Activated CD8-positive, alpha-beta memory T cell treated with anti-CD3 and anti-CD28 coated beads, Interleukin-2, amount 10 ng/mL, durations not matched to agents 7 days and 5 days (primary cell): ENCODE data around the gene SCART1. TPM values are rescaled to one million over a fixed set of nuclear protein-coding genes. Genes with fewer than 3 reads are reported as not detected.
A peak's percentile ranks its signal among the peaks of the same experiment; 100 is the strongest.

Experiments used
- ATAC-seq: fragments of 150-1000 bp; cut with Tn5 transposase; one replicate; pipeline ENCODE4 v1.10.0; 2021; ENCODE audit warnings: moderate library complexity
- CTCF ChIA-PET: fragments of 350-600 bp; sonication (Branson Sonifier 250); formaldehyde crosslinking; loops from one replicate; lab custom pipeline; 2021; ENCODE audit warnings: antibody characterized with exemption; lab: Charles Lee
- DNase-seq: peaks from one replicate; pipeline ENCODE4 v3.0.0-alpha.2; 2020
- H3K27ac Mint-ChIP-seq: one replicate; pipeline ENCODE4 v1.8.0; 2021; ENCODE audit warnings: mild to moderate bottlenecking, mixed read lengths
- H3K27me3 Mint-ChIP-seq: one replicate; pipeline ENCODE4 v1.8.0; 2021; ENCODE audit warnings: mixed read lengths
- H3K36me3 Mint-ChIP-seq: one replicate; pipeline ENCODE4 v1.8.0; 2021; ENCODE audit warnings: mild to moderate bottlenecking, mixed read lengths
- H3K4me1 Mint-ChIP-seq: one replicate; pipeline ENCODE4 v1.8.0; 2021; ENCODE audit warnings: mixed read lengths
- H3K4me3 Mint-ChIP-seq: one replicate; pipeline ENCODE4 v1.8.0; 2021; ENCODE audit warnings: mild to moderate bottlenecking, moderate library complexity, mixed read lengths
- H3K9me3 Mint-ChIP-seq: one replicate; pipeline ENCODE4 v1.8.0; 2022; ENCODE audit warnings: low read depth, mixed read lengths
- total RNA-seq, 2 experiments: library from RNA; stranded (reverse); gene quantifications; one replicate each; pipeline ENCODE4 v1.2.3, GENCODE V29; 2021

SCART1 gene
- total RNA-seq, 2 experiments from 2014 or later = 0.82 to 4.8 TPM

DNA sequence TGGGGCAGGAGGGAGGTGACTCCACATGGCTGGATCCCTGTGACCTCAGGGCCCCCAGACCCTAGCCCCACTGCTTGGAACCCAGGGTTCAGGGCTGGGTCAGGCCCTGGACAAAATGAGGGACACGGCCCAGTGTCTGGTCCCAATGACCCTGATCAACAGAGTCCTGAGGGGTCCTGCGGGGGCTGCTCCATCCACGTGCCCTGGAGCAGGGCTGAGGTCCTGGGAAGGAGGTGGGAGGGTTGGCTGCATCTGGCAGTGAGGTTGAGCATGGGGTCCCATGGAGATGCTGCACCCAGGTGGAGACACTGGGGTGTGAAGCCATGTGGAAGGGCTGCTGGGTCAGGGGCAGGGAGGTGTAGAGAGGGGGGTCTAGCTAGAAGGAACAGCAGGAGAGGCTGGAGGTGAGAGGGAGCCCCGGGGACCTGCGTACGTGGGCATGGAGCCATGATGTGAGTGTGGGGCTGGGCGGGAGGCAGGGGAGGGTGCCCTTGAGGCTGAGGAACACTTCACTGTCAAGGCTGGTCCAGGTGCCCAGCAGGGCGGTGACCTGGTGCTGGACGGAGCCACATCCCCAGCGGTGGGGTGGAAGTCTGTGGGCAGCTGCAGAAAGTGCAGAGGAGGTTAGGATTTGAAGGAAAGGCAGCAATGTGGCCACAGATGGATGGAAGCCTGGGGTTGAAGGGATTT, 604 bp downstream of the SCART1 start:
- no peak for ATAC-seq
- DNase-seq = no peak
- H3K4me3 Mint-ChIP-seq = no peak overlapping the region
- H3K27me3 Mint-ChIP-seq = peaks cover 8% of the 10 kb centered on the region
- H3K36me3 Mint-ChIP-seq = no peaks in the 10 kb centered on the region
- CTCF ChIA-PET = interaction anchor here (1.2 kb wide), 1 partner anchor 16 kb away, joined by 3 read pairs; no protein-coding TSS in a partner anchor
- H3K4me1 Mint-ChIP-seq = no peaks in the 10 kb centered on the region
- peaks cover 2% of the 10 kb centered on the region for H3K9me3 Mint-ChIP-seq
- H3K27ac Mint-ChIP-seq = no peak overlapping the region

DNA sequence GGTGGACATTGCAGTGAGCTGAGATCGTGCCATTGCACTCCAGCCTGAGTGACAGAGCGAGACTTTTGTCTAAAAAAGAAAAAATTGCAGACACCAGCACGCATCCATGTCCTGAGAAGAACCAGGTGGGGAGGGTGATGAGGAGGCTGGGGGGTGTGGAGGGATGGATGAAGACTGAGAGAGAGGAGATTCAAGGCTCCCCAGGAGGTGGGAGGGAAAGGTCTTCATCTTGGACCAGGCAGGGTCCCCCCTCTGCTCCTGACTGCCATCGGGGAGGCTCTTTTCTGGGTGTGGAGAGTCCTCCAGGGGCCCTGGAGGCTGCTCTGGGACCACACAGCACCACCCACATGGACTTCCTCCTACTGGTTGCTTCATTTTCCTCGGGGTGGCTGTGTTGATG, 1.5 kb downstream of the SCART1 start:
- no peaks in the 10 kb centered on the region for H3K9me3 Mint-ChIP-seq
- no peaks in the 10 kb centered on the region for H3K4me1 Mint-ChIP-seq
- ATAC-seq = no peak
- CTCF ChIA-PET = no interaction called here
- H3K27me3 Mint-ChIP-seq = peaks cover 8% of the 10 kb centered on the region
- H3K36me3 Mint-ChIP-seq = no peaks in the 10 kb centered on the region
- DNase-seq = no peak
- H3K4me3 Mint-ChIP-seq = no peak overlapping the region
- no peak overlapping the region for H3K27ac Mint-ChIP-seq

DNA sequence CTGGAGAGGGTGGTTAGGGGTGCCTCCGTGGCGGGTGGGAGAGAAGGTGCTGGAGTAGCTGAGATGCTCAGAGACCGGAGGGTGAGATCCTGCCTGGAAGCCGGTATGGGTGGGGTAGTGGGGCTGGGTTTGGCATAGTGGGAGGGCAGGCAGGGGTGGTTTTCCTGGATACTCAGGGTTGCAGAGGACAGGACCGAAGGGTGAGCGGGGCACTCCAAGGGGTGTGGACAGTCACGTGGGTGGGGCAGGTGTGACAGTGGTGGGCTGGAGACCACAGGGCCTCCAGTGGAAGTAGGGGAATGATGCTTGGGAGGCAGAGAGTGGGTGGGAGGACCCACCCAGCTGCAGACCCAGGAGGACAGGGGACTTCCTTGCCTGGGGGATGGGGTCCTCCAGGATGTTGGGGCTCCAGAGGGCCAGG, 1.9 kb downstream of the SCART1 start:
- H3K4me3 Mint-ChIP-seq = no peak overlapping the region
- peaks cover 8% of the 10 kb centered on the region for H3K27me3 Mint-ChIP-seq
- no peak for DNase-seq

DNA sequence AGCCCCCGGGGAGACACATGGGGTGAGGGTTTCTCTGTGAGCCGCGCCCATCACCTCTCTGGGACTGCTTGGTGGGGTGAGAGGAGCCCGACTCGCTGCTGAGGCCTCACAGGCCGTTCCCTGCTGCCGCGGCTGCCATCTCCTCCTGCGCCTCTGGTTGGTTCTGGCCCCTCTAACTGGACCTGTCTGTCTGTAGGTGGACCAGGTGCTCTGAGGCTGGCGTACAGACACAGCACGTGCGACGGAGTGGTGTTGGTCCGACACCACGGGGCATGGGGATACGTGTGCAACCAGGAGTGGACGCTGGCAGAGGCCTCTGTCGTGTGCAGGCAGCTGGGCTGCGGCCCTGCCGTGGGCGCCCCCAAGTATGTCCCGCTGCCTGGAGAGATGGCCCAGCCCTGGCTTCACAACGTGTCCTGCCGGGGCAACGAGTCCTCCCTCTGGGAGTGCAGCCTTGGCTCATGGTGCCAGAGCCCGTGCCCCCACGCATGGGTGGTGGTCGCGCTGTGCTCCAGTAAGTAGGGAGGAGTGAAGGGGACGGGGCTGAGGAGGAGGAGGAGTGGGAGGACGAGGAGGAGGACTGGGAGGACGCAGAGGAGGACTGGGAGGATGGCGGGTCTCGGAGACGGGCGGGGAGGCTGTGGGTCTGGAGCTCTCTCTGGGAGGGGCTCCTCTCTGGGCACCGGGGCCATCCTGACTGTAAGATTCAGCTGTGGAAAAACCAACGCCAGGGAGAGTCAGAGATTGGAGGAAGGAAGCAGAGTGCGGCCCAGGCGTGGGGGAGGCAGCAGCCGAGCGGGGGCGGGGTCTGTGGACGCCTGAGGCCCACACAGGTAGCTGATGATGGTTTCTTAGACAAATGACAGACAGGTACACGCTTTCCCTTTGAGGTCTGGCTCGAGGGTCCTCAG, 2.6 kb downstream of the SCART1 start:
- H3K27me3 Mint-ChIP-seq = peaks cover 2% of the 10 kb centered on the region

More for the DNA sequence above, 1.9 kb downstream of the SCART1 start:
- H3K4me1 Mint-ChIP-seq = no peaks in the 10 kb centered on the region
- no peaks in the 10 kb centered on the region for H3K9me3 Mint-ChIP-seq
- H3K36me3 Mint-ChIP-seq = no peaks in the 10 kb centered on the region
- H3K27ac Mint-ChIP-seq = no peak overlapping the region
- CTCF ChIA-PET = no interaction called here
- no peak for ATAC-seq

DNA sequence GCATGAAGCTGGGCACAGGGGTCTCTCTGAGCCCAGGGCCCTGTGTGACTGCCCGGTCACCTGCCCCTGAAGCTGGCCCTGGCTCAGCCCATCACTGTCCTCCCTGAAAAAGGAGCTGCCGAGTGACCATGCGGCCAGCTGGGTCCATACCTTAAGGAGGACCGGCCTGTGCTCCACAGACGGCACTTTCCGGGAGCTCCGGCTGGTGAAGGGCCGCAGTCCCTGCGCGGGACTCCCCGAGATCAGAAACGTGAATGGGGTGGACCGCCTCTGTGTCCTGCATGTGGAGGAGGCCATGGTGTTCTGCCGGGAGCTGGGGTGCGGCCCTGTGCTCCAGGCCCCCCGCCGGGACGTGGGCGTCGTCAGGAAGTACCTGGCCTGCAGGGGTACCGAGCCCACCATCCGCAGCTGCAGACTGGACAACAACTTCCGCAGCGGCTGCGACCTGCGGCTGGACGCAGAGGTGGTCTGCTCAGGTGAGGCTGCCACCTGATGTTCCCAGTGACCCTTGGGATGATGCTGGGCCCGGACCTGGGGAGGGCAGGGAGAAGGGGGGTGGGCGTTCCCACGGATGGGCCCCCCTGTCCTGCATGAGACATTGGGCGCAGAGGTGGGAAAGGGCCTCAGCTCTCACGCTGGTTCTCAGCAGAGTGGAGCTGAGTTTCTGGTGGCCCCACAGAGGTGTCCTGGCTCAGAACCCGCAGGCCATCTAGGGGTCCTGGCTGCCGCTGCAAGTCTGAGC, 3.5 kb downstream of the SCART1 start:
- no peaks in the 10 kb centered on the region for H3K4me1 Mint-ChIP-seq
- DNase-seq (peak; percentile 34), ATAC-seq (no peak)
- no peak overlapping the region for H3K27ac Mint-ChIP-seq
- no peaks in the 10 kb centered on the region for H3K27me3 Mint-ChIP-seq
- H3K4me3 Mint-ChIP-seq = no peak overlapping the region
- no peaks in the 10 kb centered on the region for H3K9me3 Mint-ChIP-seq
- CTCF ChIA-PET = interaction anchor here (2.2 kb wide), 1 partner anchor 19 kb away, joined by 6 read pairs; no protein-coding TSS in a partner anchor
- H3K36me3 Mint-ChIP-seq = no peaks in the 10 kb centered on the region

More for the DNA sequence above, 2.6 kb downstream of the SCART1 start:
- CTCF ChIA-PET = interaction anchor here (2.2 kb wide), 1 partner anchor 18 kb away, joined by 6 read pairs; no protein-coding TSS in a partner anchor
- H3K27ac Mint-ChIP-seq = no peak overlapping the region
- H3K4me1 Mint-ChIP-seq = no peaks in the 10 kb centered on the region
- H3K9me3 Mint-ChIP-seq = no peaks in the 10 kb centered on the region
- H3K36me3 Mint-ChIP-seq = no peaks in the 10 kb centered on the region
- no peak overlapping the region for H3K4me3 Mint-ChIP-seq
- ATAC-seq (no peak), DNase-seq (no peak)

DNA sequence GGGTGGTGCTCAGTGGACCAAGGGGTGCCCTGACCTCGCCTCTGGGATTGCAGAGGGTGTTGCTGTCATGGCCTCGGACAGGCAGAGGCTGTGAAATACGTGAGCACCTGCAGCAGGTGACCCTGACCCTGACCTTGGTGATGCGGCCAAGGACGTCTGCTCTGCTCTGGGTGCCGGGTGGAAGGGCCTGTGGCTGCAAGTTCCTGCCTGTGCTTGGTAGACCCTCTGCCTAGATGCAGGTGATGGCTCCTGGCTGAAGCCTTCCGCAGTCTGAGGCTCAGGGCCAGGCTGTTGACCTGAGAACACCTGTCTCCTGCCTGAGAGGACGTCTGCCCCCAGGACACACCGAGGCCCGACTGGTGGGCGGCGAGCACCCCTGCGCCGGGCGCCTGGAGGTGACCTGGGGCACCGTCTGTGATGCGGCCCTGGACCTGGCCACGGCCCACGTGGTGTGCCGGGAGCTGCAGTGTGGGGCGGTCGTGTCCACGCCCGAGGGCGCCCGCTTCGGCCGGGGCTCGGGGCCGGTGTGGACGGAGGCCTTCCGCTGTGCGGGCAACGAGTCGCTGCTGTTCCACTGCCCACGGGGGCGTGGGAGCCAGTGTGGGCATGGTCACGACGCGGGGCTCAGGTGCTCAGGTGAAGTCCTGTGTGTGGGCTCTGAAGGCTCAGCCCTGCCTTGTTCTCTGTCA, 4.4 kb downstream of the SCART1 start:
- H3K9me3 Mint-ChIP-seq = no peaks in the 10 kb centered on the region
- CTCF ChIA-PET = interaction anchor here (2.2 kb wide), 1 partner anchor 20 kb away, joined by 6 read pairs; no protein-coding TSS in a partner anchor
- ATAC-seq = no peak
- no peak overlapping the region for H3K27ac Mint-ChIP-seq
- H3K4me1 Mint-ChIP-seq = no peaks in the 10 kb centered on the region
- no peaks in the 10 kb centered on the region for H3K36me3 Mint-ChIP-seq
- no peaks in the 10 kb centered on the region for H3K27me3 Mint-ChIP-seq
- no peak overlapping the region for H3K4me3 Mint-ChIP-seq
- DNase-seq = peak; percentile 36

DNA sequence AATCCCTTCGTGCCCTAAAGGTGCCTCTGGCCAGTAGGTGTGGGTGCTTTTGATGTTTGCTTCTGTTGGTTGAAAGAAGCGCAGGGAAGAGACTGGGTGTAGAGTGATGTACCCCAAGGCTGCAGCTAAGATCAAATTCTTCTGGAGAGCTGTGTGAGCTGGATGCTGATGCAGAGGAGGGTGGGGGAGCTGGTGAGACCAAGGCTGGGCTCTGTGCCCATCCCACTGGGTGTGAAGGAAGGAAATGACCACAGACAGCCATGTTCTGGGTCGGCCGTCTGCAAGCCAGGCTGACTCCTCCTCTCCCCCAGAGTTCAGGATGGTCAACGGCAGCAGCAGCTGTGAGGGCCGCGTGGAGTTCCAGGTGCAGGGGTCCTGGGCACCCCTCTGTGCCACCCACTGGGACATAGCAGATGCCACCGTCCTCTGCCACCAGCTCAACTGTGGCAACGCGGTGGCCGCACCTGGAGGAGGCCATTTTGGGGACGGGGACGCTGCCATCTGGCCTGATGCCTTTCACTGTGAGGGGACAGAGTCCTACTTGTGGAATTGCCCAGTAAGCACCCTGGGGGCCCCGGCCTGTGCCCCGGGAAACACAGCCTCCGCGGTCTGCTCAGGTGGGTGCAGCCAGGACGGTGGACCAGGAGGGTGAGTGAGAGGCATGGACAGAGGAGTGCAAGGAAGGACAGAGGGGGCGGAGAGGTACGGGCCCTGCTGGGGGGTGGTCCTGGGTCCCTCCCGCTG, 5.1 kb downstream of the SCART1 start:
- Mint-ChIP-seq H3K4me3 (no peak overlapping the region), H3K9me3 (no peaks in the 10 kb centered on the region), H3K27ac (no peak overlapping the region), H3K36me3 (no peaks in the 10 kb centered on the region), H3K27me3 (no peaks in the 10 kb centered on the region), H3K4me1 (no peaks in the 10 kb centered on the region)
- no peak for DNase-seq
- CTCF ChIA-PET = no interaction called here
- ATAC-seq = no peak

DNA sequence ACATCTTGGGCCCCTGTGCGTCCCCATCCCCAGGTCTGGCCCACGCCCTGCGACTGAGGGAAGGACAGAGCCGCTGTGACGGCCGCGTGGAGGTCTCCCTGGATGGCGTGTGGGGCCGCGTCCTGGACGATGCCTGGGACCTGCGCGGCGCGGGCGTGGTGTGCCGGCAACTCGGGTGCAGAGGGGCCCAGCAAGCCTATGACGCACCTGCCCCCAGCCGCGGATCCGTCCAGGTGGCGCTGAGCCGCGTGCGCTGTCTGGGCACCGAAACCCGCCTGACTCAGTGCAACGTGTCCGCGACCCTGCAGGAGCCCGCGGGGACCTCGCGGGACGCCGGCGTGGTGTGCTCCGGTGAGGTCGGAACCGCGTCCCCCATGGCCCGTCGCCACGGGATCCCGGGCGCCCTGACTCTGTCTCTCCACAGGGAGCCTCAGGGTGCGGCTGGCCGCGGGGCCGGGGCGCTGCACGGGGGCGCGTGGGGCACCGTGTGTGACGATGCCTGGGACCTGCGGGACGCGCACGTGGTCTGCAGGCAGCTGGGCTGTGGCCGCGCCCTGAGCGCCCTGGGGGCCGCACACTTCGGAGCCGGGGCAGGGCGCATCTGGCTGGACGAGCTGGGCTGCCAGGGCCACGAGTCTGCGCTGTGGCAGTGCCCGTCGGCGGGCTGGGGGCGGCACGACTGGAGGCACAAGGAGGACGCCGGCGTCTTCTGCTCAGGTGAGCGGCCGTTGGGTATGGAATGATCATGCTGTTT, 5.9 kb downstream of the SCART1 start:
- Mint-ChIP-seq H3K4me1 (no peaks in the 10 kb centered on the region), H3K4me3 (no peak overlapping the region), H3K27ac (no peak overlapping the region), H3K36me3 (no peaks in the 10 kb centered on the region), H3K9me3 (no peaks in the 10 kb centered on the region), H3K27me3 (no peaks in the 10 kb centered on the region)
- ATAC-seq (no peak), DNase-seq (peak; percentile 37)
- CTCF ChIA-PET = no interaction called here

DNA sequence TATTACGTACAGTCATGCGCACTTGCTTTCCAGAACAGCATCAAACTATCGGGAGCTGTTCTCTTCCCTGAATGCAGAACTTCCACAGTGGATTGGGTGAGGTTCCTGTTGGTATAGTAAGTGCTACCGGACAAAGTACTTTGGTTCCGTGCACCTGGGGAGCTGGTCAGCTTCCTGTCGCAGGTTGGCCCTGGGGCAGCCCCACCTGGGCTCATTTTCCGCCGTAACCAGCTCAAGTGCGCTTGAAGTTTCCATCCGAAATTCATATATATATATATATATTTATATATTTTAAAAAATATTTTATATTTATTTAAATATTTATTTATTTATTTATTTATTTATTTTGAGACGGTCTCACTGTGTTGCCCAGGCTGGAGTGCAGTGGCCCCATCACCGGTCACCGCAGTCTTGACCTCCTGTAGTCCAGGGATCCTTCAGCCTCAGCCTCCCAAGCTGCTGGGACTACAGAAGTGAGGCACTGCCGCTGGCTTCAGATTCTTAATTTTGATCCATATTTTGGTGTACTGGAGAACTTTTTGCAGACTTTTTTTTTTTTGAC, 6.5 kb downstream of the SCART1 start:
- ATAC-seq = no peak
- no peak for DNase-seq
- CTCF ChIA-PET = no interaction called here
- H3K4me3 Mint-ChIP-seq = no peak overlapping the region
- no peaks in the 10 kb centered on the region for H3K36me3 Mint-ChIP-seq
- H3K9me3 Mint-ChIP-seq = no peaks in the 10 kb centered on the region
- no peaks in the 10 kb centered on the region for H3K4me1 Mint-ChIP-seq
- H3K27me3 Mint-ChIP-seq = no peaks in the 10 kb centered on the region
- no peak overlapping the region for H3K27ac Mint-ChIP-seq

DNA sequence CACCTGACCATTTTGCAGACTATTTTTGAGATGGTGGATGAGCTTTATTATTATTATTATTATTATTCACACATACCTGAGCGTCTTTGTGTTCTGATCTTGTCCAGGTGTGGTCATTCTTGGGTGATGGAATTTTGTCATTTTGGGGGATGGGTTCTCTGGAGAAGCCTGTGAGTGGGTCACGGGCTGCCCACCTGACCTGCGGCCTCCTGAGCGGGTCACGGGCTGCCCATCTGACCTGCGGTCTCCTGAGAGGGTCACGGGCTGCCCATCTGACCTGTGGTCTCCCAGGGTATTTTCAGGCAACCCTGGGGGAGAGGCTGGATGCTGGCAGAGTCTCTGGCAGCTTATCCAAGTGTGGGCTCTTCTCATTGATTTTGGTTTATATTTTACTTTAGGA, 7.3 kb downstream of the SCART1 start:
- no peak overlapping the region for H3K4me3 Mint-ChIP-seq
- H3K36me3 Mint-ChIP-seq = no peaks in the 10 kb centered on the region
- H3K4me1 Mint-ChIP-seq = no peaks in the 10 kb centered on the region
- H3K27me3 Mint-ChIP-seq = no peaks in the 10 kb centered on the region
- CTCF ChIA-PET = no interaction called here
- no peaks in the 10 kb centered on the region for H3K9me3 Mint-ChIP-seq
- no peak overlapping the region for H3K27ac Mint-ChIP-seq
- ATAC-seq = no peak
- DNase-seq = peak; percentile 28

DNA sequence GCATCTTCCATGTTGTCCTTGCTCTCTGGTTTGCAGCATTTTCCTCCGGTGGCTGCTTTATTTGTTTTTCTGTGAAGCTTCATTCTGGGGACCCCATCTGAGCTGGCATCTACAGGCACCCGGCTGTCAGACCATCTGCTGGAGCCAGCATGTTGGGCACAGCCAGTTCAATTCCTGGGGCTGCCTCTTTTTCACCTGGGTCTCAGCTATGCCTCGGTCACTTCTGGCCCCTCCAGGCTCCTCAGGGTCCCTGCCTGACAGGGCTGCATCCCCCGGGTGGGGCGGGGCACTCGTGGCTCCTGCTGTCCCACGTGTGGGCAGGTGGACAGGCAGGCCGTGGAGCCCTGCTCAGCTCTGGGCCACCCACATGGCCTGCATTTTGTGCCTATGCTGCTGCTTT, 8.1 kb downstream of the SCART1 start:
- no peak overlapping the region for H3K4me3 Mint-ChIP-seq
- CTCF ChIA-PET = interaction anchor here (0.9 kb wide), 1 partner anchor 12 kb away, joined by 4 read pairs; no protein-coding TSS in a partner anchor
- H3K27me3 Mint-ChIP-seq = peaks cover 2% of the 10 kb centered on the region
- no peaks in the 10 kb centered on the region for H3K36me3 Mint-ChIP-seq
- no peaks in the 10 kb centered on the region for H3K9me3 Mint-ChIP-seq
- H3K4me1 Mint-ChIP-seq = no peaks in the 10 kb centered on the region
- no peak for DNase-seq
- no peak for ATAC-seq
- H3K27ac Mint-ChIP-seq = no peak overlapping the region
